Common myeloid progenitor, CD34-positive (primary cell): ENCODE measurements around the gene GPATCH2.
A peak's percentile ranks its signal among the peaks of the same experiment; 100 is the strongest.

Experiments used
- CTCF ChIA-PET: fragments of 350-600 bp; sonication (Branson Sonifier 250); formaldehyde crosslinking; loops from one replicate; lab custom pipeline; 2021; ENCODE audit warnings: antibody characterized with exemption; lab: Charles Lee
- POLR2A ChIA-PET: fragments of 350-600 bp; sonication (Branson Sonifier 250); formaldehyde crosslinking; loops from one replicate; lab custom pipeline; 2021; ENCODE audit warnings: antibody characterized with exemption; lab: Charles Lee
- DNase-seq, 3 donors: peaks; one replicate each; pipeline versions ENCODE4 v3.0.0 to v3.0.0-alpha.2; 2013
- H3K27ac ChIP-seq, 2 experiments: 1 replicate in 1 of 2; 2 replicates in 1 of 2; pipeline ENCODE4 v1.7.0; 2013; ENCODE audit warnings: inconsistent platforms in 2 of 2, low read length in 2 of 2, mild to moderate bottlenecking in 2 of 2, low read depth in 1 of 2, moderate library complexity in 1 of 2; ENCODE audit not compliant: severe bottlenecking in 2 of 2, insufficient read depth in 1 of 2, poor library complexity in 1 of 2
- H3K27me3 ChIP-seq, 5 experiments: replicated peaks in 2 of 5; 1 replicate in 3 of 5; 2 replicates in 2 of 5; pipeline versions ENCODE4 v1.6.1 to v1.7.0; 2013; ENCODE audit warnings: low read length in 4 of 5, mild to moderate bottlenecking in 2 of 5, moderate library complexity in 2 of 5, inconsistent platforms in 1 of 5; ENCODE audit not compliant: insufficient read depth in 5 of 5, control insufficient read depth in 4 of 5
- H3K36me3 ChIP-seq, 4 experiments: 1 replicate in 2 of 4; 2 replicates in 2 of 4; pipeline versions ENCODE4 v1.6.1 to v1.7.0; 2013; ENCODE audit warnings: low read length in 3 of 4, control low read depth in 1 of 4, mild to moderate bottlenecking in 1 of 4; ENCODE audit not compliant: control insufficient read depth in 4 of 4, insufficient read depth in 4 of 4
- H3K4me1 ChIP-seq, 4 experiments: 1 replicate in 3 of 4; 2 replicates in 1 of 4; pipeline versions ENCODE4 v1.6.1 to v1.7.1; 2013; ENCODE audit warnings: low read length in 3 of 4, mild to moderate bottlenecking in 3 of 4, control low read depth in 1 of 4, inconsistent platforms in 1 of 4, moderate library complexity in 1 of 4; ENCODE audit not compliant: control insufficient read depth in 4 of 4, insufficient read depth in 4 of 4; ENCODE audit errors: control extremely low read depth in 1 of 4
- H3K4me3 ChIP-seq, 7 experiments: 1 replicate in 4 of 7; 2 replicates in 3 of 7; pipeline versions ENCODE4 v1.5.1 to v1.7.0; 2013; ENCODE audit warnings: mild to moderate bottlenecking in 7 of 7, low read length in 6 of 7, moderate library complexity in 6 of 7, inconsistent platforms in 2 of 7, low read depth in 2 of 7, control low read depth in 1 of 7; ENCODE audit not compliant: insufficient read depth in 4 of 7, control insufficient read depth in 1 of 7; ENCODE audit errors: extremely low read depth in 1 of 7
- H3K9me3 ChIP-seq, 5 experiments: 1 replicate in 4 of 5; 2 replicates in 1 of 5; pipeline versions ENCODE4 v1.6.1 to v1.7.1; 2013; ENCODE audit warnings: low read length in 4 of 5, mild to moderate bottlenecking in 2 of 5, inconsistent platforms in 1 of 5, low read depth in 1 of 5, moderate library complexity in 1 of 5; ENCODE audit not compliant: control insufficient read depth in 4 of 5, insufficient read depth in 2 of 5; ENCODE audit errors: control extremely low read depth in 1 of 5
- WGBS: methylation state at CpG from one replicate; pipeline ENCODE4 v1.1.5; 2013; ENCODE audit not compliant: insufficient coverage; 5-methylcytosine and 5-hydroxymethylcytosine counted together

The GPATCH2 gene

GRCh38 chr1:217650674-217651073 lies 19.8 kb upstream of the GPATCH2 start:
- H3K27me3 ChIP-seq: no peaks in the 10 kb centered on the region
- ChIA-PET CTCF (no interaction called here), POLR2A (no interaction called here)
- no peak overlapping the region for H3K4me3 ChIP-seq
- WGBS: no CpG with 5 or more reads among the region's 4 CpGs
- DNase-seq: no peak
- H3K4me1 ChIP-seq: no peaks in the 10 kb centered on the region
- no peaks in the 10 kb centered on the region for H3K9me3 ChIP-seq
- H3K36me3 ChIP-seq: no peaks in the 10 kb centered on the region
- no peak overlapping the region for H3K27ac ChIP-seq

- no peak overlapping the region for H3K4me3 ChIP-seq
- 98% methylated on average over 11 of the region's 13 CpGs for WGBS
- H3K4me1 ChIP-seq: no peaks in the 10 kb centered on the region
- H3K36me3 ChIP-seq: no peaks in the 10 kb centered on the region
- CTCF ChIA-PET: no interaction called here
- no peaks in the 10 kb centered on the region for H3K9me3 ChIP-seq
- DNase-seq: no peak
- POLR2A ChIA-PET: interaction anchor here (0.6 kb wide), 1 partner anchor 37 kb away, joined by 3 read pairs; no protein-coding TSS in a partner anchor
- peaks cover 0 to 5% (median 0%) of the 10 kb centered on the region in 5 experiments for H3K27me3 ChIP-seq
- no peak overlapping the region for H3K27ac ChIP-seq
These were observed 16.9 kb upstream of the GPATCH2 start for GRCh38 chr1:217647791-217648190.

- 77% methylated on average over 5 of the region's 6 CpGs for WGBS
- Histone ChIP-seq H3K4me1 (no peaks in the 10 kb centered on the region), H3K27me3 (peaks cover 0 to 11% (median 2%) of the 10 kb centered on the region in 5 experiments), H3K9me3 (peaks cover 0 to 1% (median 0%) of the 10 kb centered on the region in 5 experiments), H3K27ac (no peak overlapping the region), H3K4me3 (no peak overlapping the region), H3K36me3 (no peaks in the 10 kb centered on the region)
- CTCF ChIA-PET: no interaction called here
- POLR2A ChIA-PET: interaction anchor here (0.9 kb wide), 1 partner anchor 9 kb away, joined by 3 read pairs; no protein-coding TSS in a partner anchor
- DNase-seq: no peak
These were observed 11.6 kb upstream of the GPATCH2 start for GRCh38 chr1:217642455-217642854.

GRCh38 chr1:217627431-217627830 lies 3.5 kb downstream of the GPATCH2 start:
- DNase-seq: peak; percentile 5 to 25 (median 11)
- H3K27ac ChIP-seq: no peak overlapping the region
- no peaks in the 10 kb centered on the region for H3K27me3 ChIP-seq
- no peaks in the 10 kb centered on the region for H3K9me3 ChIP-seq
- H3K4me1 ChIP-seq: peaks cover 3 to 26% (median 14%) of the 10 kb centered on the region in 4 experiments
- H3K4me3 ChIP-seq: no peak overlapping the region
- POLR2A ChIA-PET: no interaction called here
- CTCF ChIA-PET: no interaction called here
- 5% methylated on average over 2 of the region's 3 CpGs for WGBS
- no peaks in the 10 kb centered on the region for H3K36me3 ChIP-seq

GRCh38 chr1:217626321-217626720 lies 4.6 kb downstream of the GPATCH2 start:
- no peaks in the 10 kb centered on the region for H3K36me3 ChIP-seq
- H3K4me1 ChIP-seq: peaks cover 3 to 21% (median 10%) of the 10 kb centered on the region in 4 experiments
- ChIA-PET CTCF (no interaction called here), POLR2A (no interaction called here)
- H3K4me3 ChIP-seq: no peak overlapping the region
- DNase-seq: no peak
- WGBS: no CpG with 5 or more reads among the region's 2 CpGs
- H3K27ac ChIP-seq: no peak overlapping the region
- no peaks in the 10 kb centered on the region for H3K27me3 ChIP-seq
- no peaks in the 10 kb centered on the region for H3K9me3 ChIP-seq

- no peak for DNase-seq
- CTCF ChIA-PET: interaction anchor here (0.9 kb wide), 1 partner anchor 9 kb away, joined by 4 read pairs; the partner anchor contains the start of gene GPATCH2
- H3K36me3 ChIP-seq: peaks cover 2 to 10% (median 7%) of the 10 kb centered on the region in 4 experiments
- H3K4me1 ChIP-seq: no peaks in the 10 kb centered on the region
- no peaks in the 10 kb centered on the region for H3K27me3 ChIP-seq
- no peak overlapping the region for H3K27ac ChIP-seq
- H3K4me3 ChIP-seq: no peak overlapping the region
- H3K9me3 ChIP-seq: no peaks in the 10 kb centered on the region
- POLR2A ChIA-PET: interaction anchor here (0.6 kb wide), 1 partner anchor 89 kb away, joined by 8 read pairs; no protein-coding TSS in a partner anchor
- WGBS: no CpG with 5 or more reads among the region's 3 CpGs
These were observed 8.8 kb downstream of the GPATCH2 start for GRCh38 chr1:217622042-217622441.

GRCh38 chr1:217620814-217621213 lies 10.1 kb downstream of the GPATCH2 start:
- Histone ChIP-seq H3K4me3 (no peak overlapping the region), H3K27me3 (no peaks in the 10 kb centered on the region), H3K4me1 (no peaks in the 10 kb centered on the region), H3K36me3 (peaks cover 2 to 10% (median 8%) of the 10 kb centered on the region in 4 experiments), H3K9me3 (no peaks in the 10 kb centered on the region), H3K27ac (no peak overlapping the region)
- POLR2A ChIA-PET: no interaction called here
- CTCF ChIA-PET: interaction anchor here (0.6 to 1.2 kb wide), 2 partner anchors 40 to 117 kb away, joined by 3 to 4 read pairs; no protein-coding TSS in a partner anchor
- 100% methylated on average over 1 of the region's 4 CpGs for WGBS
- DNase-seq: no peak
